ENCODE measurements around the gene ADGRG1. TPM values are rescaled to one million over a fixed set of nuclear protein-coding genes. Genes with fewer than 3 reads are reported as not detected.

Gene ADGRG1
- polyA plus RNA-seq, 1 experiment, result 2.1 TPM

- CTCF ChIA-PET, result interaction anchor here (1.2 kb wide), 2 partner anchors 74 to 88 kb away, joined by 3 to 4 read pairs; no protein-coding TSS in a partner anchor
- no peak for TF ChIP-seq CTCF (IDR thresholded peaks at IDR 0.05; ENCODE audit: low read depth, low read length)
- POLR2A ChIA-PET, result no interaction called here
- Histone ChIP-seq H3K9me3 (ENCODE audit: control insufficient read depth, insufficient read depth, low read length) (no peaks in the 10 kb centered on the region; the same call in 1 of the 2 replicates), H3K27me3 (ENCODE audit: control insufficient read depth, insufficient read depth, low read length) (peaks cover 10% of the 10 kb centered on the region), H3K4me3 (ENCODE audit: low read depth, low read length) (no peak overlapping the region), H3K27ac (ENCODE audit: low read depth, low read length) (no peak overlapping the region)
- DNase-seq (ENCODE audit: low read depth, low spot score), result no peak
These were observed 36.2 kb downstream of the ADGRG1 start for GRCh38 chr16:57664662-57665025.

GRCh38 chr16:57665541-57665940, 37.1 kb downstream of the ADGRG1 start:
- no peak overlapping the region for H3K4me3 ChIP-seq (ENCODE audit: low read depth, low read length)
- no peak for DNase-seq (ENCODE audit: low read depth, low spot score)
- TF ChIP-seq CTCF (IDR thresholded peaks at IDR 0.05; ENCODE audit: low read depth, low read length), result no peak
- H3K27me3 ChIP-seq (ENCODE audit: control insufficient read depth, insufficient read depth, low read length), result peaks cover 16% of the 10 kb centered on the region
- POLR2A ChIA-PET, result no interaction called here
- no peaks in the 10 kb centered on the region; the same call in 1 of the 2 replicates for H3K9me3 ChIP-seq (ENCODE audit: control insufficient read depth, insufficient read depth, low read length)
- no peak overlapping the region for H3K27ac ChIP-seq (ENCODE audit: low read depth, low read length)
- CTCF ChIA-PET, result no interaction called here

- Histone ChIP-seq H3K4me3 (ENCODE audit: low read depth, low read length) (no peak overlapping the region), H3K27ac (ENCODE audit: low read depth, low read length) (no peak overlapping the region), H3K9me3 (ENCODE audit: control insufficient read depth, insufficient read depth, low read length) (no peaks in the 10 kb centered on the region; the same call in 1 of the 2 replicates), H3K27me3 (ENCODE audit: control insufficient read depth, insufficient read depth, low read length) (peaks cover 19% of the 10 kb centered on the region)
- DNase-seq (ENCODE audit: low read depth, low spot score), result no peak
- POLR2A ChIA-PET, result no interaction called here
- TF ChIP-seq CTCF (IDR thresholded peaks at IDR 0.05; ENCODE audit: low read depth, low read length), result no peak
- CTCF ChIA-PET, result no interaction called here
These were observed 38.1 kb downstream of the ADGRG1 start for GRCh38 chr16:57666353-57667047.

- no peak for TF ChIP-seq CTCF (IDR thresholded peaks at IDR 0.05; ENCODE audit: low read depth, low read length)
- peaks cover 19% of the 10 kb centered on the region for H3K27me3 ChIP-seq (ENCODE audit: control insufficient read depth, insufficient read depth, low read length)
- ChIA-PET POLR2A (no interaction called here), CTCF (no interaction called here)
- H3K9me3 ChIP-seq (ENCODE audit: control insufficient read depth, insufficient read depth, low read length), result no peaks in the 10 kb centered on the region
- H3K4me3 ChIP-seq (ENCODE audit: low read depth, low read length), result no peak overlapping the region
- H3K27ac ChIP-seq (ENCODE audit: low read depth, low read length), result no peak overlapping the region
- no peak for DNase-seq (ENCODE audit: low read depth, low spot score)
These were observed 38.7 kb downstream of the ADGRG1 start for GRCh38 chr16:57667048-57667525.

GRCh38 chr16:57667526-57668262, 39.3 kb downstream of the ADGRG1 start:
- H3K9me3 ChIP-seq (ENCODE audit: control insufficient read depth, insufficient read depth, low read length), result no peaks in the 10 kb centered on the region
- POLR2A ChIA-PET, result no interaction called here
- no peak for TF ChIP-seq CTCF (IDR thresholded peaks at IDR 0.05; ENCODE audit: low read depth, low read length)
- CTCF ChIA-PET, result no interaction called here
- H3K4me3 ChIP-seq (ENCODE audit: low read depth, low read length), result no peak overlapping the region
- DNase-seq (ENCODE audit: low read depth, low spot score), result no peak
- peaks cover 23% of the 10 kb centered on the region for H3K27me3 ChIP-seq (ENCODE audit: control insufficient read depth, insufficient read depth, low read length)
- no peak overlapping the region for H3K27ac ChIP-seq (ENCODE audit: low read depth, low read length)

All from AG04450 (cell line).